Peyer's patch (tissue), 4 donors: ENCODE results near the gene USP47. TPM values are rescaled to one million over a fixed set of nuclear protein-coding genes. Genes with fewer than 3 reads are reported as not detected.

Experiments
- DNase-seq, 3 donors: peaks; one replicate each; pipeline ENCODE4 v3.0.0-alpha.2; 2017 to 2019
- H3K27ac ChIP-seq, 4 donors: fragments of 200-600 bp; sonication (generic); one replicate each; pipeline ENCODE4 v1.5.1; 2016 to 2019
- H3K27me3 ChIP-seq, 2 donors: fragments of 200-600 bp; sonication (generic); one replicate each; pipeline ENCODE4 v1.5.1; 2019
- H3K36me3 ChIP-seq, 3 donors: fragments of 200-600 bp; sonication (generic); one replicate each; pipeline ENCODE4 v1.5.1; 2016 to 2019
- H3K4me1 ChIP-seq, 4 donors: fragments of 200-600 bp; sonication (generic); one replicate each; pipeline ENCODE4 v1.5.1; 2016 to 2019
- H3K4me3 ChIP-seq, 4 donors: fragments of 200-600 bp; sonication (generic); 1 replicate in 3 of 4; 2 replicates in 1 of 4; pipeline ENCODE4 v1.5.1; 2016 to 2019; ENCODE audit warnings: mild to moderate bottlenecking in 1 of 4
- H3K9me3 ChIP-seq, 4 donors: fragments of 200-600 bp; sonication (generic); one replicate each; pipeline ENCODE4 v1.5.1; 2016 to 2019; ENCODE audit warnings: mild to moderate bottlenecking in 1 of 4
- POLR2A ChIP-seq, 2 donors: fragments of 450-650 bp; IDR thresholded peaks; one replicate each; pipeline ENCODE4 v1.5.1; 2017; ENCODE audit warnings: antibody characterized with exemption in 2 of 2, mild to moderate bottlenecking in 2 of 2, moderate library complexity in 2 of 2
- total RNA-seq, 4 donors: library from RNA; depleted of rRNA; stranded (reverse); fragments of >200 nt; gene quantifications; one replicate each; pipeline ENCODE4 v1.1.0, GENCODE V29; 2016
- TF ChIP-seq, protein P1 (sequence below), 6 experiments: fragments of 450-650 bp in 4 of 6; fragments of 200-600 bp in 2 of 6; sonication (generic) in 1 of 6; IDR thresholded peaks; one replicate each; pipeline ENCODE4 v1.5.1; 2017 to 2019; ENCODE audit warnings: antibody characterized with exemption in 6 of 6, mild to moderate bottlenecking in 3 of 6, moderate library complexity in 1 of 6

The USP47 gene
- total RNA-seq, 4 donors from 2014 or later, result 62.5 to 170 (median 66.4) TPM

GRCh38 chr11:11862999-11863398 is 21.2 kb downstream of the USP47 start:
- H3K27me3 ChIP-seq, result no peaks in the 10 kb centered on the region
- H3K36me3 ChIP-seq, result no peaks in the 10 kb centered on the region
- H3K4me3 ChIP-seq, result no peak overlapping the region
- DNase-seq, result no peak
- no peaks in the 10 kb centered on the region for H3K9me3 ChIP-seq
- no peak overlapping the region for H3K27ac ChIP-seq
- H3K4me1 ChIP-seq, result no peaks in the 10 kb centered on the region
- TF ChIP-seq, protein P1, sequence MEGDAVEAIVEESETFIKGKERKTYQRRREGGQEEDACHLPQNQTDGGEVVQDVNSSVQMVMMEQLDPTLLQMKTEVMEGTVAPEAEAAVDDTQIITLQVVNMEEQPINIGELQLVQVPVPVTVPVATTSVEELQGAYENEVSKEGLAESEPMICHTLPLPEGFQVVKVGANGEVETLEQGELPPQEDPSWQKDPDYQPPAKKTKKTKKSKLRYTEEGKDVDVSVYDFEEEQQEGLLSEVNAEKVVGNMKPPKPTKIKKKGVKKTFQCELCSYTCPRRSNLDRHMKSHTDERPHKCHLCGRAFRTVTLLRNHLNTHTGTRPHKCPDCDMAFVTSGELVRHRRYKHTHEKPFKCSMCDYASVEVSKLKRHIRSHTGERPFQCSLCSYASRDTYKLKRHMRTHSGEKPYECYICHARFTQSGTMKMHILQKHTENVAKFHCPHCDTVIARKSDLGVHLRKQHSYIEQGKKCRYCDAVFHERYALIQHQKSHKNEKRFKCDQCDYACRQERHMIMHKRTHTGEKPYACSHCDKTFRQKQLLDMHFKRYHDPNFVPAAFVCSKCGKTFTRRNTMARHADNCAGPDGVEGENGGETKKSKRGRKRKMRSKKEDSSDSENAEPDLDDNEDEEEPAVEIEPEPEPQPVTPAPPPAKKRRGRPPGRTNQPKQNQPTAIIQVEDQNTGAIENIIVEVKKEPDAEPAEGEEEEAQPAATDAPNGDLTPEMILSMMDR (IDR thresholded peaks at IDR 0.05), result no peak
- TF ChIP-seq POLR2A (IDR thresholded peaks at IDR 0.05), result no peak

DNA sequence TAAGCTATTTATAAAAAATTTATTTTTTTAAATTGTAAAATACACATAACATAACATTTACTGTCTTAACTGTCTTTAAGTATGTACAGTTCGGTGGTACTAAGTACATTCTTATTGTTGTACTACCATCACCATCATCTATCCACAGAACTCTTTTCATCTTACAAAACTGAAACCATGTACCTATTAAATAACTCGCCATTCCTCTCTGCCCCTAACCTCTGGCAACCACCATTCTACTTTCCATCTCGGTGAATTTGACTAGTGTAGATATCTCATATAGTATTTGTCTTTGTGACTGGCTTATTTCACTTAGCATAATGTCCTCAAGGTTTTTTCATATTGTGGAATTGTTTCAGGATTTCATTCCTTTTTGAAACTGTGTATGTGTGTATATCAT is 22.6 kb downstream of the USP47 start:
- Histone ChIP-seq H3K4me3 (no peak overlapping the region), H3K4me1 (no peaks in the 10 kb centered on the region), H3K36me3 (no peaks in the 10 kb centered on the region), H3K27ac (no peak overlapping the region), H3K9me3 (no peaks in the 10 kb centered on the region), H3K27me3 (no peaks in the 10 kb centered on the region)
- TF ChIP-seq, protein P1 (IDR thresholded peaks at IDR 0.05), result no peak
- no peak for TF ChIP-seq POLR2A (IDR thresholded peaks at IDR 0.05)
- DNase-seq, result no peak

- TF ChIP-seq, protein P1 (IDR thresholded peaks at IDR 0.05), result no peak
- no peak for TF ChIP-seq POLR2A (IDR thresholded peaks at IDR 0.05)
- no peak for DNase-seq
- no peaks in the 10 kb centered on the region for H3K4me1 ChIP-seq
These were observed 23.0 kb downstream of the USP47 start for GRCh38 chr11:11864803-11865202.

GRCh38 chr11:11865449-11865848 is 23.7 kb downstream of the USP47 start:
- DNase-seq, result no peak
- no peak overlapping the region for H3K4me3 ChIP-seq
- no peaks in the 10 kb centered on the region for H3K36me3 ChIP-seq
- no peaks in the 10 kb centered on the region for H3K9me3 ChIP-seq
- TF ChIP-seq POLR2A (IDR thresholded peaks at IDR 0.05), result no peak
- TF ChIP-seq, protein P1 (IDR thresholded peaks at IDR 0.05), result no peak
- no peaks in the 10 kb centered on the region for H3K4me1 ChIP-seq
- no peaks in the 10 kb centered on the region for H3K27me3 ChIP-seq
- H3K27ac ChIP-seq, result no peak overlapping the region

More at GRCh38 chr11:11864803-11865202, 23.0 kb downstream of the USP47 start:
- no peak overlapping the region for H3K4me3 ChIP-seq
- no peaks in the 10 kb centered on the region for H3K9me3 ChIP-seq
- no peaks in the 10 kb centered on the region for H3K36me3 ChIP-seq
- no peaks in the 10 kb centered on the region for H3K27me3 ChIP-seq
- no peak overlapping the region for H3K27ac ChIP-seq

GRCh38 chr11:11866203-11866602 is 24.4 kb downstream of the USP47 start:
- Histone ChIP-seq H3K27me3 (no peaks in the 10 kb centered on the region), H3K36me3 (no peaks in the 10 kb centered on the region), H3K4me3 (no peak overlapping the region), H3K4me1 (no peaks in the 10 kb centered on the region), H3K27ac (no peak overlapping the region), H3K9me3 (no peaks in the 10 kb centered on the region)
- no peak for TF ChIP-seq POLR2A (IDR thresholded peaks at IDR 0.05)
- TF ChIP-seq, protein P1 (IDR thresholded peaks at IDR 0.05), result no peak
- DNase-seq, result no peak

DNA sequence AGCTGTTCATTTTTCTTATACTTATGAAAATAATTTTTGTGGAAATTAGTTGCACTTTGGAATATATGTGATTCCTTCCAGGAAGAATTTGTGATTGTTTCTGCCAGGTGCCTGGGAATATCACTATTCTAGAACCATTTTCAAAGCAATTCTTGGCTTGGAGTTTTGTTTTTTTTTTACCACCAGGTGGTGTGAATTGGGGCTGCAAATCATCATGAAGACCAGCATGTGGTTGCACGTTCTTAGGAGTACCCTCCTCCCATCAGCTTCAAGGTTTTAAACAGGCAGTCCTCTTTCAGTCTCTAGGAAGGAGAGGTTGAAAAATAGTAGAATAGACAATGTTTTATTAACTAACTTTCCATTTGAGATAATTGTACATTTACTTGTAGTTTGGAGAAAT is 25.9 kb downstream of the USP47 start:
- TF ChIP-seq, protein P1 (IDR thresholded peaks at IDR 0.05), result no peak
- TF ChIP-seq POLR2A (IDR thresholded peaks at IDR 0.05), result no peak
- Histone ChIP-seq H3K9me3 (no peaks in the 10 kb centered on the region), H3K4me3 (no peak overlapping the region), H3K27me3 (no peaks in the 10 kb centered on the region), H3K4me1 (no peaks in the 10 kb centered on the region), H3K36me3 (no peaks in the 10 kb centered on the region), H3K27ac (no peak overlapping the region)
- DNase-seq, result no peak
